Measurements from ENCODE around the gene FAM149A.

- TF ChIP-seq CTCF (IDR thresholded peaks at IDR 0.05) (no peak), POLR2A (IDR thresholded peaks at IDR 0.05) (no peak)
These were observed 14.1 kb downstream of the FAM149A start for GRCh38 chr4:186118582-186118981.

All from thyroid gland (tissue), 4 donors.